Inflammatory macrophage (primary cell): Measurements from ENCODE around the gene ZNF446.
"Not testable (repeated sequence)": the region's sequence is repeated elsewhere in the genome, so short reads cannot be mapped to it uniquely, and the experiment has no call there.

Experiments used
- DNase-seq, 2 donors: peaks; one replicate each; pipeline ENCODE4 v3.0.0-alpha.2; 2020 to 2022
- total RNA-seq, 18 experiments: gene quantifications; one replicate each; lab custom pipeline; 2026; ENCODE audit warnings: mixed read lengths in 6 of 18, inconsistent platforms in 2 of 18; lab: John Stamatoyannopoulos, UW

The ZNF446 gene
- 1.1 to 5.4 (median 3.2) reads per million in 18 experiments for total RNA-seq

GRCh38 chr19:58475714-58476497 is at the start of gene ZNF446:
TSS of gene ZNF446 (plus strand) at chr19:58476352. CDS start at chr19:58477219, 867 bp downstream.
- DNase-seq: peak; percentile 96 to 97

GRCh38 chr19:58428617-58429016 is 47.5 kb upstream of the ZNF446 start:
- no peak for DNase-seq

- DNase-seq: no peak
These were observed 46.4 kb upstream of the ZNF446 start for GRCh38 chr19:58429745-58430144.

- DNase-seq: no peak
These were observed 41.9 kb upstream of the ZNF446 start for GRCh38 chr19:58434217-58434616.

GRCh38 chr19:58439576-58440554 is 36.3 kb upstream of the ZNF446 start, which contains the start of gene ZNF132:
TSS of gene ZNF132 (minus strand) at chr19:58440153. CDS start at chr19:58439821, 332 bp downstream.
- DNase-seq: peak; percentile 100

- no peak for DNase-seq
These were observed 35.6 kb upstream of the ZNF446 start for GRCh38 chr19:58440556-58440955.

GRCh38 chr19:58442986-58443385 is 33.2 kb upstream of the ZNF446 start:
- DNase-seq: not testable (repeated sequence)

GRCh38 chr19:58448860-58449259 is 27.3 kb upstream of the ZNF446 start:
- not testable (repeated sequence) for DNase-seq

GRCh38 chr19:58449980-58450379 is 26.2 kb upstream of the ZNF446 start:
- DNase-seq: not testable (repeated sequence)

- DNase-seq: no peak
These were observed 25.2 kb upstream of the ZNF446 start for GRCh38 chr19:58450856-58451357.

- peak; percentile 96 to 98 for DNase-seq
These were observed 24.6 kb upstream of the ZNF446 start, which contains the start of gene ZNF324B for GRCh38 chr19:58451358-58452101. TSS of gene ZNF324B (plus strand) at chr19:58451622. CDS start at chr19:58453702, 2,080 bp downstream.

- DNase-seq: no peak
These were observed 22.4 kb upstream of the ZNF446 start for GRCh38 chr19:58453743-58454142.

GRCh38 chr19:58455306-58455705 is 20.8 kb upstream of the ZNF446 start:
- DNase-seq: no peak

- no peak for DNase-seq
These were observed 20.0 kb upstream of the ZNF446 start for GRCh38 chr19:58456111-58456510.

- DNase-seq: no peak
These were observed 16.1 kb upstream of the ZNF446 start for GRCh38 chr19:58460039-58460438.

- DNase-seq: no peak
These were observed 9.9 kb upstream of the ZNF446 start for GRCh38 chr19:58466089-58466759.

GRCh38 chr19:58466760-58467589 is 9.2 kb upstream of the ZNF446 start, which contains the start of gene ZNF324:
TSS of gene ZNF324 (plus strand) at chr19:58467080. CDS start at chr19:58469186, 2,106 bp downstream.
- peak; percentile 98 to 99 for DNase-seq

GRCh38 chr19:58468216-58468839 is 7.8 kb upstream of the ZNF446 start:
- no peak for DNase-seq

- DNase-seq: no peak
These were observed 6.7 kb upstream of the ZNF446 start for GRCh38 chr19:58469241-58470013.
